HAP-1 (cell line): ENCODE results near the gene CNTNAP2.

Experiments
- DNase-seq, 2 experiments: peaks; one replicate each; pipeline ENCODE4 v3.0.0-alpha.2; 2016 to 2020; ENCODE audit warnings: low spot score in 2 of 2
- H3K27me3 ChIP-seq: fragments of 250-450 bp; sonication (Bioruptor Pico); 2 replicates; pipeline ENCODE4 v1.5.1; 2020; ENCODE audit warnings: low read depth, mild to moderate bottlenecking, moderate library complexity
- H3K36me3 ChIP-seq: fragments of 250-450 bp; sonication (Bioruptor Pico); replicated peaks from 2 replicates; pipeline ENCODE4 v1.5.1; 2020; ENCODE audit warnings: mild to moderate bottlenecking
- H3K4me1 ChIP-seq: fragments of 250-450 bp; sonication (Bioruptor Pico); 2 replicates; pipeline ENCODE4 v1.5.1; 2020; ENCODE audit warnings: mild to moderate bottlenecking
- H3K4me3 ChIP-seq: fragments of 250-450 bp; sonication (Bioruptor Pico); 2 replicates; pipeline ENCODE4 v1.5.1; 2020; ENCODE audit warnings: mild to moderate bottlenecking, moderate library complexity
- H3K9me3 ChIP-seq: fragments of 250-450 bp; sonication (Bioruptor Pico); 2 replicates; pipeline ENCODE4 v1.5.1; 2020; ENCODE audit warnings: mild to moderate bottlenecking, moderate library complexity
- in situ Hi-C: fragments of 300-500 bp; cut with MboI; formaldehyde crosslinking; loops from 3 replicates; pipeline ENCODE4 v1.14.3; 2020; ENCODE audit warnings: low sequenced_read_pairs, inconsistent platforms, mixed read lengths

The CNTNAP2 gene

DNA sequence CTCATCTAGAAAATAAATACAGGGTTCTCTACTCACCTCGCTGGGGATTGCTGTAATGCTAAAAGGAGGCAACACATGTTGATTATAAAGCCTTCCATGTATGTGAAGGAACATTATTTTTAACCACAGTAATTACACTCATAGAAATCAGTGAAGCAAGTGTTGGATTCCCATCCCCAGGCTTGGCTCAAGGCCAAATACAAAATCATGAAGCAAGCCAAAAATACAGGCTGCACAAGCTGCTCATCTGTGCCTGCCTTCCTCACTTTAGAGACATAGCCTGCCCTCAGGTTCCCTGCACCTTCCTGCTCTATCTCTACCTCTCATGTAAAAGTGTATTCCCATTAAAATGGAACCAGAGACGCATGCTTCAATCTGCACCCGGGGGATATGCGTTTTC is 1396.8 kb downstream of the CNTNAP2 start:
- in situ Hi-C loops, result no loop called here
- peaks cover 26% of the 10 kb centered on the region for H3K4me1 ChIP-seq
- no peaks in the 10 kb centered on the region for H3K27me3 ChIP-seq
- peak in 1 of 2 experiments; percentile 30 for DNase-seq
- no peak overlapping the region for H3K4me3 ChIP-seq
- no peaks in the 10 kb centered on the region for H3K9me3 ChIP-seq
- H3K36me3 ChIP-seq, result no peaks in the 10 kb centered on the region

DNA sequence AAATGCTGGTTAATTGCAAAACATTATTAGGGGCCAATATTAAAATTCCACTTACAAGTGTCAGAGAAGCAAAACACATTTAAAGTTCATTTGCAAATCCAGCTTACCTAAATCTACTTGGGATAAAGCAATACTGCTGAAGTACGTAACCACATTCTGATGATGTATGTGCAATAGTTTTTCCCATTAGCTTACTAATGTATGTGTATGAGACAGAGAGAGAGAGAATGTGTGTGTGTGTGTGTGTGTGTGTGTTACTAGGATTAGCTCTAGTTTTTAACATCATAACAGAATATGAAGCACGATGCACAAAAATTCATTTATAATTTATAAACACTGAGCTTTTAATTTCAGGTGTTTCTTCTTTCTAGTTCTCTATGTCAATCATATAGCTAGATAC is 1399.8 kb downstream of the CNTNAP2 start:
- H3K36me3 ChIP-seq, result no peaks in the 10 kb centered on the region
- H3K4me1 ChIP-seq, result peaks cover 8% of the 10 kb centered on the region; the same call in 1 of the 2 replicates
- DNase-seq, result no peak
- H3K27me3 ChIP-seq, result no peaks in the 10 kb centered on the region
- H3K9me3 ChIP-seq, result no peaks in the 10 kb centered on the region
- no peak overlapping the region for H3K4me3 ChIP-seq
- in situ Hi-C loops, result no loop called here

DNA sequence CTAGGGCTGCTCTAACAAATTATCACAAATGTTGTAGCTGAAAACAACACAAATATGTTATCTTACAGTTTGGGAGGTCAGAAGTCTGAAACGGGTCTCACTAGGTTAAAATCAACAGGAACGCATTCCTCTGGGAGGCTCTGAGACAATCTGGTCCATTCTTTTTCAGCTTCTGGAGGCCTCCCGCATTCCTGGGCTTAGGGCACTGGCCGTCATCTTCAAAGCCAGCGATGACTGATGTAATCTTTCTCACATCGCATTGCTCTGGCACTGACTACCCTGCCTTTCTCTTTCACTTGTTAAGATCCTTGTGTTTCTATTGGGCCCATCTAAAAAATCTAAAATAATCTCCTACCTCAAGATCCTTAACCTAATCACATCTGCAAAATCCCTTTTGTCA is 1402.5 kb downstream of the CNTNAP2 start:
- H3K4me1 ChIP-seq, result no peaks in the 10 kb centered on the region
- H3K4me3 ChIP-seq, result no peak overlapping the region
- no peaks in the 10 kb centered on the region for H3K27me3 ChIP-seq
- no peak for DNase-seq
- no peaks in the 10 kb centered on the region for H3K9me3 ChIP-seq
- no peaks in the 10 kb centered on the region for H3K36me3 ChIP-seq
- in situ Hi-C loops, result no loop called here

- Histone ChIP-seq H3K27me3 (no peaks in the 10 kb centered on the region), H3K4me3 (no peak overlapping the region), H3K4me1 (no peaks in the 10 kb centered on the region), H3K9me3 (no peaks in the 10 kb centered on the region), H3K36me3 (no peaks in the 10 kb centered on the region)
- in situ Hi-C loops, result no loop called here
- DNase-seq, result no peak
Observed at GRCh38 chr7:147523056-147523455, 1406.5 kb downstream of the CNTNAP2 start.

DNA sequence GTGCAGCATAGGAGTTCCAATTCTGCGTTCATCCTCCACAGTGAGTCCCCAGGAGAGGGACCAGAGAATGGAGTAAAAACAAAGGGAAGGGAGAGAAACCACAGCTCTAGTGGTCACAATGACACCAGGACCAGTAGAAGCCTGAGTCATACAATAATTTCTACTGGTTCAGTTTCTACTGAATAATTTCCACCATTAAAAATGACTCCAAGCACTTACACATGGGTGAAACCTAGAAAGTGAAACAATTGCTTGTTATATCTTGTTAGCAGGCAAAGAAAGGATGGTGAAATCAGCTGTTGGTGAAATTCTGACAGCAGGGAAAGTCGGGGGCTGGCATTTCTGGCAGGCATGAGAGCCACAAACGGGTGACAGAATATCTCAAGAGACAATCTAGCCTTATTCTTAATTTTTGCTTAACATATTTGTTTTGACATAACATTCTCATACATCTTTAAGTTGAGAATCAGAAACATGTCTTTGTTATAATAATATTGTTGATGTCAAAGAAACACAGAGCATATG is 1408.2 kb downstream of the CNTNAP2 start:
- in situ Hi-C loops, result no loop called here
- Histone ChIP-seq H3K4me1 (no peaks in the 10 kb centered on the region), H3K27me3 (no peaks in the 10 kb centered on the region), H3K9me3 (no peaks in the 10 kb centered on the region), H3K4me3 (no peak overlapping the region), H3K36me3 (no peaks in the 10 kb centered on the region)
- no peak for DNase-seq

DNA sequence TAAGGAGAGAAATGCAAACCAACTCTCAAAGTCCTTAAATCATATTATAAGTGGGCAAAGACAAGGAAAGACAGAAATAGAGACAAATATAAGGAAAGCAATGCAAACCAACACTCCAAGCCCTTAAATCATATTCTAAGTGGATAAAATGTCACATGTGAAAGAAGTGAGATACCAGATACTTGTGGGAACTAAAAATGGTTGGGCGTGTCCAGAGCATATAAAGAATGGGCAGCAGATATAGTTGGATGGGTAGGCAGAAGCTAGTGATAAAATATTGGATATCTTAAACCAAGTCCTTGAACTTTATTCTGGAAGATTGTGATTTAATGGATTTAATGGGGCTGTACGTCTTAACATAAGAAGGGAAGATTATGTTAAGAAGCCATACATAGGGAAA is 1408.7 kb downstream of the CNTNAP2 start:
- no peak for DNase-seq
- Histone ChIP-seq H3K27me3 (no peaks in the 10 kb centered on the region), H3K9me3 (no peaks in the 10 kb centered on the region), H3K4me1 (no peaks in the 10 kb centered on the region), H3K36me3 (no peaks in the 10 kb centered on the region), H3K4me3 (no peak overlapping the region)
- in situ Hi-C loops, result no loop called here

GRCh38 chr7:147535701-147536111 is 1419.1 kb downstream of the CNTNAP2 start:
- Histone ChIP-seq H3K4me3 (no peak overlapping the region), H3K4me1 (no peaks in the 10 kb centered on the region), H3K27me3 (no peaks in the 10 kb centered on the region), H3K9me3 (no peaks in the 10 kb centered on the region; the same call in 1 of the 2 replicates), H3K36me3 (no peaks in the 10 kb centered on the region)
- no peak for DNase-seq
- in situ Hi-C loops, result no loop called here

DNA sequence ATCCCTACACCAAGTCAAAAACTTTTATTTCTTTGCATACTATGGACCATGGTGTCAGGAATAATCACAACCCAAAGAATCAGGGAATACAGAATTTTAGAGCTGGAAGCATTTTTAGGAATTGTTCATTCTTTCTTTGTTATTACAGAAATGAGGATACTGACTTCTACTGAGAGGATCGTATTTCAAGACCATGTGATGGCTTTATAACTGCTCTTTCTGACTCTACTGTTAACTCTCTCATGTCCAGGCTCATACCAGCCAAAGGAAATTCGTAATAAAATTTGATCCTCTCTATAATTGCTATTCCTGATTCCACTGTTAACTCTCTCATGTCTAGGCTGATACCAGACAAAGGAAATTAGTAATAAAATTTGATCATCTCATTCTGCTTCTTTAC is 1423.1 kb downstream of the CNTNAP2 start:
- H3K27me3 ChIP-seq, result no peaks in the 10 kb centered on the region
- H3K4me1 ChIP-seq, result no peaks in the 10 kb centered on the region
- H3K36me3 ChIP-seq, result no peaks in the 10 kb centered on the region
- in situ Hi-C loops, result no loop called here
- no peak for DNase-seq
- H3K9me3 ChIP-seq, result peaks cover 2% of the 10 kb centered on the region; the same call in 1 of the 2 replicates
- H3K4me3 ChIP-seq, result no peak overlapping the region

- Histone ChIP-seq H3K4me1 (no peaks in the 10 kb centered on the region), H3K27me3 (no peaks in the 10 kb centered on the region), H3K9me3 (peaks cover 2% of the 10 kb centered on the region; the same call in 1 of the 2 replicates), H3K4me3 (no peak overlapping the region), H3K36me3 (no peaks in the 10 kb centered on the region)
- no peak for DNase-seq
- in situ Hi-C loops, result no loop called here
Observed at GRCh38 chr7:147540743-147541142, 1424.1 kb downstream of the CNTNAP2 start.

DNA sequence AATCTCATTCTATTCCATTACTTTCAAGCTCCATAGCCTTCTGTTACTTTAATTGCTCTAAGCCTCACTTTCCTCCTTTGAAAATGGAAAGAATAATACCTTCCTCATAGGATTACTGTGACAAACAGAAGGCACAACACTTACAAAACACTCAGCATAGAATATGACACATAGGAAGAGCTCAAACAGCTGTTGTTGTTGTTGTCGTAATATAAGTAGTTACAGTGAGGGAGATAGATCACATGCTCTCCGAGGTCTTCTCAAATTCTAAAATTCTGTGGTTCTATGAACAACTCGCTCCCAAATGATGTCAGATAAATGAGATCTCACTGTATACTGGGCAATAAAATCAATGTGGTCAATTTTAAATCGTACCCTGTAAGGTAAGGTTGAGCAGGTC is 1424.7 kb downstream of the CNTNAP2 start:
- Histone ChIP-seq H3K27me3 (no peaks in the 10 kb centered on the region), H3K36me3 (no peaks in the 10 kb centered on the region), H3K4me1 (no peaks in the 10 kb centered on the region), H3K9me3 (peaks cover 2% of the 10 kb centered on the region; the same call in 1 of the 2 replicates), H3K4me3 (no peak overlapping the region)
- in situ Hi-C loops, result no loop called here
- no peak for DNase-seq

DNA sequence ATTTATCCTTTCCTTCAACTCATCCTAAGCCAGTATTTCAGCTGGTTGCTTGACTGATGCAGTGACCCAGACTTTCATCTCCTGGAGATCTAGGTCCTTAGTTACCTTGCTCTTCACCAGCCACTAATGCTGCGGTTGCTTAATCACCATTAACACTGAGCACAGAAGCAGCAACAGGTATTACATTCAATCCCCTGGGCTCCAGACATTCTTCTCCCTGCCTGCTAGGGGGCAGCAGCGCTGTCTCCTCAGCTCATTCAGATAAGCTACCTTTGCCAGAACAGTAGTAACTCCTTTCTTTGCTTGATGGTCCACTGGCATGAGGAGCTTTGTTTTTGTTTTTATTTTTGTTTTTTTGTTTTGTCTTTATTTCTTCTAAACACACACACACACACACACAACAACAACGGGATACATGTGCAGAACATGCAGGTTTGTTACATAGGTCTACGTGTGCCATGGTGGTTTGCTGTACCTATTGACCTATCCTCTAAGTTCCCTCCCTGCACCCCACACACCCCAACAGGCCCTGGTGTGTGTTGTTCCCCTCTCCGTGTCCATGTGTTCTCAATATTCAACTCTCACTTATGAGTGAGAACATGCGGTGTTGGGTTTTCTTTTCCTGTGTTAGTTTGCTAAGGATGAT is 1430.8 kb downstream of the CNTNAP2 start:
- H3K36me3 ChIP-seq, result no peaks in the 10 kb centered on the region
- no peaks in the 10 kb centered on the region for H3K27me3 ChIP-seq
- in situ Hi-C loops, result no loop called here
- DNase-seq, result peak; percentile 44 to 47
- no peaks in the 10 kb centered on the region for H3K4me1 ChIP-seq
- no peak overlapping the region for H3K4me3 ChIP-seq
- 0 out of 2 replicates have a peak, but pooled peaks cover under 1% of the 10 kb centered on the region for H3K9me3 ChIP-seq

DNA sequence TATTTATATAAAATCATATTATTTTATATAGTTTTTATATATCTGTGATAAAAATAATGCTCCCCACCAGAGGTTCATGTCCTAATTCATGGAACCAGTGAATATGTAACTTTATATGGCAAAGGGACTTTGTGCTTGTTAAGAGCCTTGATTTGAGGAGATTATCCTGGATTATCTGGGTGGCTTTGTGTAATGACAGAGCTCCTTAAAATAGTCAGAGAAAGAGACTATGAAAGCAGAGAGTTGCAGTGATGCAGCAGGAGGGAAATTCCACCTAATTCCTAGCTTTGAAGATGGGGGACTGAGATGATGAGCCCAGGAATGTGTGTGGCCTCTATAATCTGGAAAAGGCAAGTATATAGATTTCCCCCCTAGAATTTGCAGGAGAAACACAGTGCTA is 1439.7 kb downstream of the CNTNAP2 start:
- no peak overlapping the region for H3K4me3 ChIP-seq
- no peaks in the 10 kb centered on the region for H3K27me3 ChIP-seq
- H3K4me1 ChIP-seq, result no peaks in the 10 kb centered on the region
- in situ Hi-C loops, result no loop called here
- DNase-seq, result no peak
- no peaks in the 10 kb centered on the region for H3K9me3 ChIP-seq
- no peaks in the 10 kb centered on the region for H3K36me3 ChIP-seq

- Histone ChIP-seq H3K4me1 (no peaks in the 10 kb centered on the region), H3K9me3 (no peaks in the 10 kb centered on the region), H3K27me3 (no peaks in the 10 kb centered on the region), H3K4me3 (no peak overlapping the region), H3K36me3 (no peaks in the 10 kb centered on the region)
- no peak for DNase-seq
- in situ Hi-C loops, result no loop called here
Observed at GRCh38 chr7:147563669-147564068, 1447.1 kb downstream of the CNTNAP2 start.

- Histone ChIP-seq H3K4me3 (no peak overlapping the region), H3K27me3 (no peaks in the 10 kb centered on the region), H3K4me1 (no peaks in the 10 kb centered on the region), H3K36me3 (no peaks in the 10 kb centered on the region), H3K9me3 (no peaks in the 10 kb centered on the region)
- DNase-seq, result no peak
- in situ Hi-C loops, result no loop called here
Observed at GRCh38 chr7:147564786-147565476, 1448.3 kb downstream of the CNTNAP2 start.
